HuH-7.5 (cell line): ENCODE results near the gene CPA2.
"Not testable (repeated sequence)": the region's sequence is repeated elsewhere in the genome, so short reads cannot be mapped to it uniquely, and the experiment has no call there.

Experiments used
- DNase-seq: peaks from one replicate; pipeline ENCODE4 v3.0.0; 2011; ENCODE audit warnings: low spot score

CPA2 gene

GRCh38 chr7:130319541-130319940 is 52.9 kb downstream of the CPA2 start:
- DNase-seq, result no peak

- not testable (repeated sequence) for DNase-seq
Measured at GRCh38 chr7:130321542-130322229, 55.0 kb downstream of the CPA2 start.

- DNase-seq, result no peak
Measured at GRCh38 chr7:130322615-130323014, 56.0 kb downstream of the CPA2 start.

- no peak for DNase-seq
Measured at GRCh38 chr7:130324306-130324943, 57.8 kb downstream of the CPA2 start.

GRCh38 chr7:130329681-130330080 is 63.0 kb downstream of the CPA2 start:
- no peak for DNase-seq

GRCh38 chr7:130332259-130333053 is 65.8 kb downstream of the CPA2 start:
- no peak for DNase-seq

- DNase-seq, result no peak
Measured at GRCh38 chr7:130333832-130334231, 67.2 kb downstream of the CPA2 start.

- DNase-seq, result no peak
Measured at GRCh38 chr7:130334274-130334673, 67.6 kb downstream of the CPA2 start.

GRCh38 chr7:130337410-130337971 is 70.8 kb downstream of the CPA2 start:
- no peak for DNase-seq

GRCh38 chr7:130338233-130338632 is 71.6 kb downstream of the CPA2 start:
- DNase-seq, result no peak
